ENCODE data around the gene ZKSCAN7.
"Not testable (repeated sequence)": the region's sequence is repeated elsewhere in the genome, so short reads cannot be mapped to it uniquely, and the experiment has no call there.

ZKSCAN7 gene

DNA sequence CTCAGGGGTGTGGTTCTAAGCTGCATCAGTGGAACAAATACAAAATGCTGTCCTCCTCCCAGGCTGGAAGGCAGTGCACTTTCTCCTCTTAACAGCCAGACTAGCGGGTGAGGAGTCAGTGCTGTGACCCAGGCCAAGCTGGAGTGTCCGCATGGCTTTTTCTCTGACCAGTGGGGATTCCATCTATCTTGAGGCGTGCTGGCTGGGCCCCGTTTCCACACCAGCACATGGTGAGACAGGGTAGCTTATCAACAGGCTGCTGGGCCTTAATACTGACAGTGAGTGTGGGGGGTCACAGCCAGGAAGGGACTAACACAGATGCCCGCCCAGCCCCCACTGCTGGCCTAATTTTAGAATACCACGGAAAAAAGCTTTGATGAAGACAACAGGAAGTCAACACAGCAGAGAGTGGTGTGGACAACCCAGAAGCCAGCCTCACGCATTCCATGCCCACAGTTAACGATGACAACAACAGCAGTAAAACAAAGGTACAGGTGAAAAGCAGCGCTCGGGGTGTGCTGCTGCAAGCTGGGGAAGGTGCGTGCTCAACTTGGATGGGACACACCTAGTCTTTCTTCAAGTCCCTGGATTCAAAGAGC, 22.5 kb downstream of the ZKSCAN7 start:
- DNase-seq: not testable (repeated sequence)

DNA sequence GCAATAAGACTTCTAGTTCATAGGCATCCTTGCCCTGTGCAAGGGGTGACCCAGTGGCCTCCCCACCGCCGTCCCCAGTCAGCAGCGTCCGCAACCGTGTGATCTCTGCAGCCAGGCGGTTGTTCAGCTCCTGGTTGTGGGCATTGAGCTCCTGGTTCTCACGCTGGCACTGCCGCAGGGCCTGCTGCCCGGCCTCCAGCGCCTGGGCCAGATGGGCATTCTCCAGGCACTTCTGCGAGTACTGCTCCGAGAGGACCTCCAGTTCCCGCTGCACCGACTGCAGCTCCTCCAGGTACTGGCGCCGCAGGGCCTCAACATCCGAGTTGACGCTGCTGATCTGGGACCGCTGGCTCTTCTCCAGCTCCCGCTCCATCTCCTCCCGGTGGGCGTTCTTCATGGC, 23.3 kb downstream of the ZKSCAN7 start:
- not testable (repeated sequence) for DNase-seq

DNA sequence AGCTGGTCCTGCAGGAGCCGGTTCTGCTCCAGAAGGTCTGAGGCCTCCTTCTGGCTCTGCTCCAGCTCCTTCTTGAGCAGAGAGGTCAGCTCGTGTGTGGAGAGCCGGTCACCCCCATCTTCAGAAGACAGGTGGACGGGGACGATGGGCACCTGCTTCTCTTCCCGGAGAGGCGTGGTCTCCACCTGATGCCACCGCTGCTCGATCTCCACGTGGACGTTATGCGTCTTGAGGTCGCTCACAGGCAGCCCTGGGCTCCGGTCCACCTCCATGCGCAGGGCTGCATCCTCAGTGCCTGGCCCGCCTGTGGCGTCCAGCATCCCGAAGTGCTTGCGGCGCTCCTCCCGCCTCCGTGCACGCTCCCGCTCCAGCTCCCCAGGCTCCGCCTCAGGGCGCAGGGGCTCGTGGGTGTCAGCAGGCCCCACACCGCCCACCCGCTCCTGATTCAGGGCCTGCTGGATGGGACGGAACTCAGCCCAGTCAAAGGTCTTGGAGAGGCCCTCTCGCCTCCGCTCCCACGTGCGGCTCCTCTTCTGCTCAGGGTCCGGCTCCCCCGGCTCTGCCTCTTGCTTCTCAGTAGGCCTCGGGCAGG, 24.0 kb downstream of the ZKSCAN7 start:
- not testable (repeated sequence) for DNase-seq

DNA sequence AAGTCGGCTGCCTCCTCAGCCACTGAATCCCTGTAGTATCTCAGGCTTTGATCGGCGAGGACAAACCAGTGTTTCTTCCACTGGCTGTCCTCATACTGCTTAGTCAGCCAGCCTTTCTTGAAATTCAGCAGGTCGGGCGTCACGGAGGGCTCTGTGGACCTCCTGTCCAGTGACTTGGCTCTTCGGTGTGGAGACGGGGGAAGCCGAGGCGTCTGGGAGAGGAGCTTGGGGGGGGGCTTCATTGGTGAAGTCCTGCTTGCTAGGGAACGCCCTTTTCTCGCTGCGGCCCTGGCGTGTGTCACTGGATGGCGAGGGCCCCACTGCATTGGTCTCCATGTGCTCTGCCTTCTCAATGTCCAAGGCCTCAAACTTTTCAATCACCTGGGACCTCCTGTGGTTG, 24.8 kb downstream of the ZKSCAN7 start:
- not testable (repeated sequence) for DNase-seq

DNA sequence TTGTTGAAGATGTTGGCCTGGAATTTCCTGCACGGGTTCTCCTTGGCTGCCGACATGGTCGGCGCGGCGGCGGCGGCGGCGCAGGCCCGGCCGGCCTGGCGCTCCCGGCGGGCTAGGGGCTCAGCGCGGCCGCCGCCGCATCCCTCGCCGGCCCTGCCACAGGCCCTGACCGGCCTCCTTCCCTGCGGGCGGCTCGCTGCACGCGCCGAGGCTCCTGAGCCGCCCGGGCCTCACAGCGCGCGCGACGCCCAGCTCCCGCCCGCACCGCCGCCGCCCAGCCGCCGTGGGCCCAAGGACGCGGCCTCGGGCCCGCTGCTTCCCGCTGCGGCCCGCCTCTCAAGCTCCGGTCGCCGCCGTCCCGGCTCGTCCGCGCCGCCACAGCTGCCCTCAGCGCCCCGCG, 26.0 kb downstream of the ZKSCAN7 start:
- DNase-seq: not testable (repeated sequence)

DNA sequence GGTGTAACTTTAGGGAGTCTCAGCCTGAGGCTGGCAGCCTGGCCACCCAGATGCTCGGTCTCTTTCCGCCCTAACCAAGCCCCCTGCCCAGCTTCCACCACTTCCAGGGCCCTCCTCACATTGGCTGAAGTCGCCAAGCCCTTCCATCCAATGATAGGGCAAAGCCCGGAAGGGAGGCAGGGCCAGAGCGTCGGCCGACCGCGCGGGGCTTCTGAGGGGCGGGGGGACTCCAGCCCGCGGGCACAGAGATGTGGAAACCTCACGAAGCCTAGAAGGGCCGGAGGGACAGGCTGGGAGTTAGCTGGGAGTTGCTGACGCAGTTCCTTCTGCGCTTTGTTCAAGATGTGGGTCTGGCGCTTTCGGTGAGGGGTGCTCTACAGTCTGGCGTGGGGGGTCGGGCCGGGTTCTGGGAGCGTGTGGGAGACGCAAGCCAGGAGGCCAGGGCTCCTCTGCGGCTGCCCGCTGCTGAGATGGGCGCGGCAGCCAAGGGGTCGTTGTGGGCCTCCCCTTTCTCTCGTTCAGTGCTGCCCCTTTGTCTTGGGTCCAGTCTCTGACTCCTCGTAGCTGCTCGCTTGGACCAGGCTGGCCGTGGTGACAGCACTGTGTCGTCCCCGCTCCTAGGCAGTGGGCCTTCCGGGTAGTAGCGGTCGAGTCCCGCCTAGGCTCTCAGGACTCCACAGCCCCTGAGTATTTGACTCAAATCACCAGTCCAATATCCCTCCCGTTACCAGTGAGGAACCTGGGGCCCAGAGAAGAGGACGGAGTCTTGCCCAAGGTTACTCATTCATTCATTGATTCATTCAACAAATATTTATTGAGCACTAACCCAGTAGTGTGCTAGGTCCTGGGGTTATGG, 29.9 kb downstream of the ZKSCAN7 start, which contains the start of gene ZNF660:
TSS of gene ZNF660 (plus strand) at position 319 of the 856 bp plus-strand sequence. CDS start 9,230 bp downstream, outside the sequence.
- peak; percentile 66 for DNase-seq

DNA sequence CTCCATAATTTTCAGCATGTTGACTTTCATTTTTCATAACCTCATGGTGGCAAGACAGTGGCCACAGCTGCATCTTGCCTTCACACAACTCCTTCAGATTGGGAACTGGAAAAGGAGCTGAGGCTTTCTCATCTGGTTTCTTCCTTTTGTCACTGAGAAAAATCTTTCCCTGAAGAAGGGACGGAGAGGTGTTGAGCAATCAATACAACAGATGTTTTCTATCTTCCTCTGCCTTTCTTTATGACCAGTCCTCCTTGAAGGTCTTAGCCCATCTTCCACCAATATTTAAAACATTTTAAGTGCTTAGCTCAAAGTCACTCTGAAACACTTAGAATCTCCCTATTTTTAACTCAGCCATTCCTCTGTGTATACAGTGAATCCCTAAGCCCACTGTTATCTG, 41.6 kb downstream of the ZKSCAN7 start:
- DNase-seq: no peak

DNA sequence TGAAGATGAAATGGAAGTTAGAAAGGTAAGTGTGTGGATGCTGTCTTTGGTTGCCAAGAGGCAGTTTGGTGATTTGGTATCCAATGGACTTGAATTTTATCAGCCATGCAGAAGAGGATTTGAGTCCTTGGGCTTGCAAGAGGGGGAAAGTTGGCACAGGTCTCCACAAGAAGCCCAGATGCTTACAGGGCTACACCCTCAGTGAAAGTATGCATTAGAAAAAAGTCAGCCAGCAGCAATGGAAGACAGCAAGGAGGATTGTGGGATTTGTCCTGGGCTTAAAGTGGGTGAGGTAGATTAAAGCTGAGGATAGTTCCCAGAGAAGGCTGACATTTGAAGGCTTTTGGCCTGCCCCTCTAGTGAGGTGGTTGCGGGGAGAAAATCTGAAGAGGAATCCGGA, 46.8 kb downstream of the ZKSCAN7 start:
- DNase-seq: no peak

DNA sequence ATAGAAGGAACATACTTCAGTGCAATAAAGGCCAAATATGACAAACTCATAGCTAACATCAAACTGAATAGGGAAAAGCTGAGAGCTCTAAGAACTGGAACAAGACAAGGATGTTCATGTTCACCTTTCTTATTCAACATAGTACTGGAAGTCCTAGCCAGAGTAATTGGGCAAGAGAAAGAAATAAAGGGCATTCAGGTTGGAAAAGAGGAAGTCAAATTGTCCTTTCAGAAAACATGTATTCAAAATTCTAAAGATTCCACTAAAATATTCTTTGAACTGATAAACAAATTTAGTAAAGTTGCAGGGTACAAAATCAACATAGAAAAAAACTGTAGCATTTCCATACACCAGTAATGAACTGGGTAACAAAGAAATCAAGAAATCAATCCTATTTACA, 57.7 kb downstream of the ZKSCAN7 start:
- DNase-seq: no peak
